Stimulated activated CD4-positive, alpha-beta T cell treated with anti-CD3 and anti-CD28 coated beads, Interleukin-1b, Interleukin-23, amount 100 ng/mL, for 1 hour (primary cell): ENCODE data around the gene SUMO4.

Experiments used
- DNase-seq, 2 donors: peaks; one replicate each; pipeline ENCODE4 v3.0.0-alpha.2; 2020; ENCODE audit warnings: low read depth in 2 of 2

Gene SUMO4

DNA sequence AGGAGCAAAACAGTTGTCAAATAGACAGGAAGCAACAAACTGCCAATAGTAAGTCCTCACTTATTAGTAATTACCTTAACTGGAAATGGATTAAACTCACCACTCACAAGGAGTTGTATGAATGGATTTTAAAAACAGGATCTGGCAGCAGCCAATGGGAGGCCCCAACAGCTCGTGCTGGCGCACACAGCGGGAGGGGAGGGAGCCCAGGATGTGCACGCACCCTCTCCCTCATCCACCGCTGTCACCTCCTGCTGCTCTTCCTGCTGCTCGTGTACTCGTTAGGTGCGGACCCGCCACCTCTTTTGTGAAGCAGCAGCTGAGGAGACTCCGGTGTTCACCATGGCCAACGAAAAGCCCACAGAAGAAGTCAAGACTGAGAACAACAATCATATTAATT lies at the start of gene SUMO4:
Gene SUMO4 (plus strand): TSS at position 213 of the 400 bp plus-strand sequence. CDS start 130 bp downstream, at position 343.
- DNase-seq: no peak

DNA sequence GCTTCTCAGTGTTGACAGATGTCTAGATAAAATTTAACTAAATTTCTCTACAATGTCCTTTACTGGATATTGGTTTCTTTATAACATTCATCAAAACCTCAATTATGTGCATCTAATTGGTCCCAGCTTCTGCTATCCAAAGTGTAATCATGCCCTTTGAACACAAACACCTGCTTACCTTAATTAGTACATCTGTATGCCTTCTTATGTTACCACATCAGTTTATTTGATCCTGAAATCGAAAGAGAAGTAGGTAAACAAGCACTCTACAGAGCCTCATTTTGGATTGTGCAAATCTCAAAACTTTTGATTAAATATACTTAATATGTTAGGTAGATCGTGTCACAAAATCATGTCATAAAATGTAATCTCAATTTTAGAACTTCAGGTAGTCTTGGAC lies 46.1 kb upstream of the SUMO4 start:
- no peak for DNase-seq

DNA sequence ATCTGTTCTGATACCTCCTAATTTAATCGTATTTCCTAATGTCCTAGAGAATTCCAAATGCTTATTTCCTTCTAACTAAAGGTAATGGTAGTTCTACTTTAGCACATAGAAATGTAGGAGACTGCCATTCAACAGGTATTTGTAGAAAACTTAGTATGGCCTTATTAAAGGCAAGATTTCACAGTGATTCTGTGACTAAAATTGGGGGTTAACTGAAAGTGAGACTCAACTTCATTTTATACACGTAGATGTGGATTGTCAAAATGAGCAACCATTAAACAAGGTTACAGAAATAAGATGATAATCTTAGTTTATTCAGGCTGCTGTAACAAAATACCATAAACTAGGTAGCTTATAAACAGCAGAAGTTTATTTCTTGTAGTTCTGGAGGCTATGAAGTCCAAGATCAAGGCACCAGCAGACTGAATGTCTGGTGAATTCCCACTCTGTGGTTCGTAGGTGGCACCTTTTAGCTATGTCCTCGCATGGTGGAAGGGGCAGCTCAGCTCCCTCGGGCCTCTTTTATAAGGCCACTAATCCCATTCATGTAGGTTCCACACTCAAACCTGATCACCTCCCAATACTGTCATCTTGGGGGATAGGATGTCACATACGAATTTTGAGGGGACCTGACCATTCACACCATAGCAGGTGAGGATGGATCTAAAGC lies 43.8 kb upstream of the SUMO4 start:
- no peak for DNase-seq

DNA sequence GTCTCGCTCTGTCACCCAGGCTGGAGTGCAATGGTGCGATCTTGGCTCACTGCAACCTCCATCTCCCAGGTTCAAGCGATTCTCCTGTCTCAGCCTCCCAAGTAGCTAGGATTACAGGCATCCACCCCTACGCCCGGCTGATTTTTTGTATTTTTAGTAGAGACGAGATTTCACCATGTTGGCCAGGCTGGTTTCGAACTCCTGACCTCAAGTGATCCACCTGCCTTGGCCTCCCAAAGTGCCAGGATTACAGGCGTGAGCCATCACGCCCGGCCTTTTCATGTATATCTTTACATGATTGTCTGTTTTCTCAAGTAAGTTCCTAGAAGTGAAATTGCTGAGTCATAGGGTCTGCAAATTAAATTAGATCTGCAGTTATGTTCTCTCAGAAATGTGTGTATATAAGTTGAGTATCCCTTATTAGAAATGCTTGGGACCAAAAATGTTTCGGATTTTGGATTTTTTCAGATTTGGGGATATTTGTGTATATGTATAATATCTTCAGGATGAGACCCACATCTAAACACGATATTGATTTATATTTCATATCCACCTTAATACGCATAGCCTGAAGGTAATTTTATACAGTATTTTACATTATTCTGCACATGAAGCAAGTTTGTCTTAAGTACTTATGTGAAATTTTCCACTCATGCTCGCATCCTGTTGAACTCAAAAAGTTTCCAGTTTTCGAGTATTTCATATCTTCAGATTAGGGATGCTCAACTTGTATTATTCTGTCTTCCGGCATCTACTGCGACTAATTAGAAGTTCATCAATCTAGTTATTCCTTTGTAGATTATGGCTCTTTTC lies 42.1 kb upstream of the SUMO4 start:
- DNase-seq: no peak

DNA sequence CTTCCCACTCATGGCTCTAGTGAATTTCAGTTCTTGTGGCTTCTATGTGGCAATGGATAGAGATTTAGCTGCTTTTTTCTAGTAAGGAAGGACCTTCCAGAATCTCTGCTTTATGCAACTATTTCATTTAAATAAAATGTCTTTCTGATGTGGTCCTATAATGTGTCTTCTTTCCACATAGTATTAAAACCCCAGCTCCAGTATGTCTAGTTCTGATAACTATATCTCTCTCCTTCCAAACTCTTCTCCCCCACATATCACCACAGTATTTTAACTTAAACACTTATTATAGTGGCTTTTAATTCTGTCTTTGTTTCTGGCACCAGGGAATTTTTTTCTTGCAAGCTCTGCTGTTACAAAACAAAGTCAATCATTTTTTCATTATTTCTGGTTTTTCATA lies 40.6 kb upstream of the SUMO4 start:
- no peak for DNase-seq

DNA sequence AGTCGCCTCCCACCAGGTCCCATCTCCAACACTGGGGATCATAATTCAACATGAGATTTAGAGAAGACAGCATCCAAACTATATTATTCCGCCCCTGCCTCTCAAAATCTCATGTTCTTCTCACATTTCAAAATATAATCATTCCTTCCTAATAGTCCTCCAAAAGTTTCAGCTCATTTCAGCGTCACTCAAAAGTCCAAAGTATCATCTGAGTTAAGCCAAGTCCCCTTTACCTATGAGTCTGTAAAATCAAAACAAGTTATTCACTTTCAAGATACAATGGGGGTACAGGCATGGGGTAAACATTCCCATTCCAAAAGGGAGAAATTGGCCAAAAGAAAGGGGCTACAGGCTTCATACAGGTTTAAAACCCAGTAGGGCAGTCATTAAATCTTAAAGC lies 39.5 kb upstream of the SUMO4 start:
- no peak for DNase-seq

DNA sequence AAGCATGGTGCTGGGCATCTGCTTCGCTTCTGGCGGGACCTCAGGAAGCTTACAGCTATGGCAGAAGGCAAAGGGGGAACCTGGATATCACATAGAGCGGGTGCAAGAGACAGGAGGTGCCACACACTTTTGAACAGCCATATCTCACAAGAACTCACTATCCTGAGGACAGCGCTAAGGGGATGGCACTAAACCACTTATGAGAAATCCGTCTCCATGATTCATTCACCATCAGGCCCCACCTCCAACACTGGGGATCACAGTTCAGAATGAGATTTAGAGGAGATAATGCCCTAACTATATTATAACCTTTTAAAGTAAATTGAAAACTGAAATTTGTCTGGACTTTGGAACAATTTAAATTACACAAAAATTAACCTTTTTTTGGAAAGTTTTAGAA lies 37.8 kb upstream of the SUMO4 start:
- DNase-seq: no peak

DNA sequence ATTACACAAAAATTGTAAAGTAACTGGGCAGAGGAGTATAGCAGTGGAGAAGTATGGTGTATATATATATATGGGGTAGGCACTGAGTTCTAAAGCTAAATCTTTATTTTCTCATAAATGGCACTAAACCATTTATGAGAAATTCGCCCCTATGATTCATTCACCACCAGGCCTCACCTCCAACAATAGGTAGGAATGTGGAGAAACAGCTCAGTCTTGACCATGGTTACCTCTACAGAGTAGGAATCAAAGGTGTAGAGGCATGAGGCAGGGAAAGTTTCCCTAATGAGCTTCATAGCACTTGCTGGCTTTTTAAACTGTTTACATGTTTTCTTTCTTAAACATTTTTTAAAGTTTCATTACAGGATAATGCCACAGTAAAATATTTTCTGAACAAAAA lies 36.9 kb upstream of the SUMO4 start:
- no peak for DNase-seq

DNA sequence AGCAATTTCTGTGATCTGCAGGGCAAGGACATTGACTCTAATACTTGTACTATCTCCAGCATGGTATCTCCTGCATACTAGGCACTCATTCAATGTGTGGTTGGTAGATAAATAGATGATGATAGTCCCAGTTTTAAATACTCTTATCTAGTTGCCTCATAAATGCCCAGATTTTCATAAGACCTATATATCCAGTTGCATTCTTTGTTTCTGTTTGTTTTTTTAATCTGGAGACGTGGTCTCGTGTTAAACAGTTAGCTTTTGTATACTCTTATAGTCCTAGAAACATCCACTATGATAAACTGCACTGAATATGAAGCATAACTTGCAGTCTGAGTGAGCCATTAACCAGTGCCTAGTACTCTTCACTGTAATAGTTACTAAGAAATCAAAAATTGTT lies 35.5 kb upstream of the SUMO4 start:
- DNase-seq: no peak

DNA sequence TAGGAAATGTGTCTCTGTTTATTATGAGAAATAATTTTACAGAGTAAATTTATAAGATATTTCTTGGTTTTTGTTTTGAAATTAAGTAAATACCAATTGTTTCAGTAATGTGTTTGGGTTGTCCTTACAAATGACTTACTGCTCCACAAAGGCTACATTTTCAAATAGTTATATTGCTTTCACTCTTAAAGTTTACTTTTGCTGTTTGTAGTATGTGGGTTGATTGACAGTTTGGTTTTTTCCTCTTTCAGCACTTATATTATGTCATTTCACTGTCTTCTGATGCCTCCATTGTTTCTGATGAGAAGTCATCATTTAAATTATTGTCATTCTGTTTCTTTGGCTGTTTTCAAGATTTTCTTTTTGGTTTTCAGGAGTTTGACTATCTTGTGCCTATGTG lies 34.9 kb upstream of the SUMO4 start:
- no peak for DNase-seq

DNA sequence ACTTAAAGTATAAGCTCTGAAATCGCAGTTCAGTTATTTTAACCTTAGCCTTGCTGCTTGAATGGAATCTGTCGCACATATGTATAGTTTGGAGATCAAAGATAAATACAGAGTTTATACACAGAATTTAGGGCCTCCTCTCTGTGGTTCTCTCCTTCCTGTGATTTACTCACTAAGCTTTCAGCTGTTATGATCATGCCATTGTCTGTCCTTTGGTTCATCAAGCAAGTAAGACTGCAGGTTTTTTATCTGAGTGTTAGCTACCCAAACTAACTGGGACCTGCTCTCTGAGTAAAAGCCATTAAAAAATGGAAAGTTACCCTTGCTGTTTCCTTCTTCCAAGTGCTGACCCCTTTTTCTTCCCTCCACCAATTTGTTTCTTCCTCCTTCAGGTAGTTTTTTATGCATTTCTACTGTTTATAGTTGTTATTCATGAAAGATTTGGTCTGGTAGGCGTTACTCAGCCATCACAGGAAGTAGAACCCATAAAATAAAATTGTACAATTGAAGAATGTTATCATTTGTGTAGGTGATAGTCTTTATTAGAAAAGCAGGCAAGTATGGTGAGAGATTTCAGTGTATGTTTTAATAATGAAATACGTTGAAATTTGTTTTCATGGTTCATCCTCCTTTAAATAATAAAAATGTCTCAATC lies 33.7 kb upstream of the SUMO4 start:
- DNase-seq: no peak

DNA sequence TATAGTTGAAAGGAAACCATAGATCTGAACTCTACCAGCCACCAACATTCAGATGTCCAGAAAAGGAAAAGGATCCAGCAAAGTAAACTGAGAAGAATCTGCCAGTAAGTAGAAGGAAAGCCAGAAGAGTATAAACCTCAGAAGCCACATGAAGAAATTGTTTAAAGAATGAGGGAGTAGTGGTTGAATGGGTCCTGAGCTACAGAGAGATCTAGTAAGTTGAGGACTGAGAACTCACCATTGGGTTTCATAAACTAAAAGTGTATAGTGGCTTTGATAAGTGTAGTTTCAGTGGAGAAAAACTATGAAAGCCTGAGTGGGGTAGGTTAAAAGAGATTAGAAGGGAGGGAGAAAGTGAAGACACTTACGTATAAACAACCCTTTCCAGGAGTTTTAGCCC lies 32.0 kb upstream of the SUMO4 start:
- no peak for DNase-seq

DNA sequence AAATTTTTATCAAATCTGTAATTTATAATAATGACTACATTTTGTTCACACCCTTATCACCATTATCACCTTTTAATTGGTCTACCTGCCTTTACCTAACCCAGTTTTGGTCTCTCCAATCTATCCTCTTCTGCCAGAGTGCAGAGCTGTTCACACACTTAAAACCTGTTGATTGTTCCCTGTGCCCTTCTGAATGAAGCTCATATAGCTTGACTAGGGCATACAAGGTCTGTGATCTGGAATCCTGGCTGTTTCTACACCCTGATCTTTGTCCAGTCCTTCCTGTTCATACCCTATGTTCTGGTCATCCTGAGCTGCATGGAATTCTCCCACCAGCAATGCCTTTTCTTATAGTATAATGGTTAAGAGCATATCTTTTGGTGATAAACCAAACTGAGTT lies 28.9 kb upstream of the SUMO4 start:
- DNase-seq: no peak

DNA sequence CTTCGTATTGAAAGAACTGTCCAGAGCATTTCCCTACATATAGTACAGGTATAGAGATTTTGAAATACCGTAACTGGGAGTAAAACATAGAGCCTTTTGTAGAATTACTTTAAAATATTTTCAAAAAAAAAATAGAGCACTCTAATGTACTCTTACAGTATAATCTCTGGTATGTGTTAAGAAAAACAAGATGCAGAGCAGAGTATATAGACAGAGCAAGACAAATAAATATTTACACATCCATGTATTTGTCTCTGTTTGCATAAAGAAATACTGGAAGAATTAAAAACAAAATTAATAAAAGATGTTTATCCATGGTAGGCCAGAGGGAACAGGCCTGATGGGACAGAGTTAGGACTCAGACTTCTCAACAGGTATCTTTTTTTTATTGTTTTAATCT lies 28.0 kb upstream of the SUMO4 start:
- DNase-seq: no peak

DNA sequence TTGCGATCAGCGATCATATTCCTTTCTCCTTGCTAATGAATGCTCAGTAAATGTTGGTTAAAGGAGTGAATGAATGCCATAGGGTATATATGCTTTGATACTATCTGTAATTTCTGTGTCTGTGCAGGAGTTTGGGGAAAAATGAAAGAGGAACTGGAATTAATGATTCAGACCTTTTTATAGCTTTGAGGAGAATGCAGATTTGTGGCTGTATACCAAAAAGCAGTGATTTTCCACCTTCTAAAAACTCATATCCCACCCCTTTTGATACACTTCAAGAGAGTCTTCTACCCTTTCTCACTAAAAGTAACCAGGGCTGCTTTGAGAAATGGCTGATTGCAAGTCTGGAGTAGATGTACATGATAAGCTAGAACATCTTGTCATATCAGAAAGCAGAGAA lies 26.6 kb upstream of the SUMO4 start:
- no peak for DNase-seq

DNA sequence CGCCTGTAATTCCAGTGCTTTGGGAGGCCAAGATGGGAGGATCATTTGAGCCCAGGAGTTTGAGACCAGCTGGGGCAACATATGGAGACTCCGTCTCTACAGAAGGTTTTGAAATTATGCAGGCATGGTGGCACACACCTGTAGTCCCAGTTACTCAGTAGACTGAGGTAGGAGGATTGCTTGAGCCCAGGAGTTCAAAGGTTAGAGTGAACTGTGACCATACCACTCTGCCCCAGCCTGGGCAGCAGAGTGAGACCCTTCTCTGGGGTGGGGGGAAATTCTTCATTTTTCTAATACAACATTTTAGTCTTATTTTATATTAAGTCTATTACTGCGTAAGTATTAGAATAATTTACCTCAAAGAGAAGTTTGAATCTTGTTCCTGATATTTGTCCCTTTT lies 20.1 kb upstream of the SUMO4 start:
- DNase-seq: no peak

DNA sequence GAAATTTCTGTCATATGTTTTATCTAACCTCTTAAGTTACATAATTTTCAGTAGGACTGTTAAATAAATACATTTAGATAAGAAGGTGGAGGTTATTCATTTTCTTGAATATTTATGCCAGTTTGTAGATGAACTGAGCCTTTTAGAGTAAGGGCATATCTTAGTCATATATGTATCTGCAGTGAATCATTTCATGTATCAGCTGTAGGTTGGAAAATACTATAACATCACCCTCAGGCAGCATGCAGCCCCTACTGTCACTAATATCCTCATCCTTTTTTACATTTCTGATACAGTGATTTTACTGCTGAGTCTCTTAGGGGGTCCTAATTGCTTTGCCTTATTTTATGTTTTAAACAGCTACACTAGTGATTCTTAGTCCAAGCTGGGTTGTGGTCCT lies 19.5 kb upstream of the SUMO4 start:
- DNase-seq: no peak

DNA sequence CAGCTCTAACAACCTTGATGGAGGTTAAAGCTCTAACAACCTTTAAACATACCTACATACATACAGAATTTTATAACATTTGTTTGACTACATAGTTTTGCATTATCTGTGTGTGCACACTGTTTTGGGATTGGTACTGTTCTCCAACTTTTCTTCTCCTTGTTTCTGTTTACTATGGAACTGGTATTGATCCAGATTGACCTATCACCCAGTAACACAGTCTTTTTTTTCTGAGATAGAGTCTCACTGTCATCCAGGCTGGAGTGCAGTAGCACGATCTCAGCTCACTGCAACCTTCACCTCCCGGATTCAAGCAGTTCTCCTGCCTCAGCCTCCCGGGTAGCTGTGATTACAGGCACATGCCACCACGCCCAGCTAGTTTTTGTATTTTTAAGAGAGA lies 16.7 kb upstream of the SUMO4 start:
- no peak for DNase-seq

DNA sequence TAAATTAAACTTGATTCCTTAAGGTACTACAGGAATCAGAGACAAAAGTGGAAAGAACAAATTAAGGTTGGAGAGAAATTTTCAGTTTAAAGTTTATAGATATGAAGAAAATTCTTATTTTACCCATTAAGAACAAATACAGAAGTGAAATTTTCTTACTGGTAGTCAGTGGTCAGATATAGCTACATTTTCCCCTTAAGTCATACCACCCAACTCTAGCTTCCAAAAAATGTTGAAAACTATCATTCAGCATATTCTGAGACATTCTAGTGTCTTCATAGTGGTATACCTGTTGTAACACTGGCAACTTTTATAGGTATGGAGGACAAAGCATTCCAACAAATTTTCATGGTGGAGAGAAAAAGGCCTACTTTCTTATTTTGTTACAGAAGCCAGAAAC lies 15.6 kb upstream of the SUMO4 start:
- no peak for DNase-seq

DNA sequence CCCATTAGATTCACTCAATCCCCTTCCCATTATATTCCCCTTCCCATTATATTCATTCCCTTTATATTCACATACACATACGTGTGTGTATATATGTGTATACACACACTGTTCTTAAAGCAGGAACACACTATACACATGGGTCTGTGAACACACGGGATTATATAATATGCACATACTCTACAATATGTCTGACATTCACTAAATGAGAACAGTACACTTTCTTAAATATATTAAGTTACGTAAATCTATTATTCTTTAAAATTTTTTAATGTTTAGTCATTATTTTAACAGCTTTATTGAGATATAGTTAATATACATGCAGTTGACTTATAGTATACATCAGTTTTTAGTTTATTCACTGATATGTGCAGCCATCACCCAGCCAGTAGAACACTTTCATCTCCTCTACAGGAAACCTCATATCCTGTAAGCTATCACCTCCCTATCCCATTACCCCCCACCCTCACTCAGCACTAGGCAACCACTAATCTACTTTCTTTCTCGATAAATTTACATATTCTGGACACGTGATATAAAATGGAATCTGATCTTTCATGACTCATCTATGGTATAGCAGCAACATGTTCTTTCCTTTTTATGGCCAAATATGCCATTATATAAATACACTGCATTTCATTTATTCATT lies 13.9 kb upstream of the SUMO4 start:
- DNase-seq: no peak

DNA sequence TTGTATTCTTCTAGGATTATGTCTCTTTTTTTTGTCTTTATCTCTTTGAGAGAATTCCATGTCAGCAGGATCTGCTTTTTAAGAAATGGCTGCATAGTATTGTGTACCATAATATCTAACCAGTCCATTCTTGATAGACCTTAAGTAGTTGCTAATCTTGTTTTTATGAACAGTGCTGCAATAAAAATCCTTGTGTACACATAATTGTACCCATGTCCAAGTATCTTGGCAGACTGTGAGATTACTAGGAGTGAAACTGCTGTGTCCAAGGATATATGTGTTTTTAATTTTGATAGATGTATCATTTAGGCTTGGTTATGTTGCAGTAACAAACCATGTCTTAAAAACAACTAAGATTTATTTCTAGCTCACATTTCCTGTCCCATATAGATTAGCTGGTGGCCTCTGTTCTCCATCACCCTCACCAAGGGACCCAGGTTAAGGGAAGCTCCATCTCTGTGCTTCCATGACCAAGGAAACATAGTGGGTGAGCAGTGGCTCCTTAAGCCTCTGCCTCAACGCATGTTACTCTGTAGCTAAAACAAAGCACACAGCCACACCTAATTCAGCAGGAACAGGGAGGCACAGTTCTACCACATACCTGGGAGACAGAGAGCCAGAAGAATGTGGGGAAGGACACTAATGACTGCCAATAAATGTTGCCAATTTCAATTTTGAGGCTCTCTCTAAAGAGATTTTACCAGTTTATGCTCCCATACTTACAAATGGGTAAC lies 12.1 kb upstream of the SUMO4 start:
- no peak for DNase-seq
